Right hindlimb (tissue), 1 donor: ENCODE data around the gene TMCO4.
A peak's percentile ranks its signal among the peaks of the same experiment; 100 is the strongest.

ENCODE experiments used
- DNase-seq: peaks from one replicate; pipeline ENCODE4 v3.0.0-alpha.2; 2018

TMCO4 gene

GRCh38 chr1:19680644-19681043 is 119.1 kb downstream of the TMCO4 start:
- no peak for DNase-seq

DNA sequence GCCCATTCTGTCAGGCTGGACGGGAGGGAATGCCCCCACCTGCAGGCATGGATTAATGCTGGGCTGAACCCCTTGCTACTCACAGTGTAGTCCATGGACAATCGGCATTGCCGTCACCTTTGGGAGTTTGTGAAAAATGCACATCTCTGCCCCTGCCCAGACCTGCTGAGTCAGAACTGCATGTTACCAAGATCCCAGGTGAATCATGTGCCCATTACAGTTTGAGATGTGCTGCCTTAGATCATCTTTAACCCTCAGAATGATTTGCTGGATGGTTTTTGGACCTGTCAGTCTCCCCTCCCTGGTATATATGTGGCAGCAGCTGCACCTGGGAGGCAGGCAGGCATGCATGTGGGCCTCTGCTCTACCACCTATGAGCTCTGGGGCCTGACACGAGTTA is 120.0 kb downstream of the TMCO4 start:
- no peak for DNase-seq

DNA sequence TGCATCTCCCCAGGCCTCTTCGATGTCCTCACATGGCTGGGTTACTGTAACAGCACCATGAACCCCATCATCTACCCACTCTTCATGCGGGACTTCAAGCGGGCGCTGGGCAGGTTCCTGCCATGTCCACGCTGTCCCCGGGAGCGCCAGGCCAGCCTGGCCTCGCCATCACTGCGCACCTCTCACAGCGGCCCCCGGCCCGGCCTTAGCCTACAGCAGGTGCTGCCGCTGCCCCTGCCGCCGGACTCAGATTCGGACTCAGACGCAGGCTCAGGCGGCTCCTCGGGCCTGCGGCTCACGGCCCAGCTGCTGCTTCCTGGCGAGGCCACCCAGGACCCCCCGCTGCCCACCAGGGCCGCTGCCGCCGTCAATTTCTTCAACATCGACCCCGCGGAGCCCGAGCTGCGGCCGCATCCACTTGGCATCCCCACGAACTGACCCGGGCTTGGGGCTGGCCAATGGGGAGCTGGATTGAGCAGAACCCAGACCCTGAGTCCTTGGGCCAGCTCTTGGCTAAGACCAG is 120.7 kb downstream of the TMCO4 start:
- no peak for DNase-seq

DNA sequence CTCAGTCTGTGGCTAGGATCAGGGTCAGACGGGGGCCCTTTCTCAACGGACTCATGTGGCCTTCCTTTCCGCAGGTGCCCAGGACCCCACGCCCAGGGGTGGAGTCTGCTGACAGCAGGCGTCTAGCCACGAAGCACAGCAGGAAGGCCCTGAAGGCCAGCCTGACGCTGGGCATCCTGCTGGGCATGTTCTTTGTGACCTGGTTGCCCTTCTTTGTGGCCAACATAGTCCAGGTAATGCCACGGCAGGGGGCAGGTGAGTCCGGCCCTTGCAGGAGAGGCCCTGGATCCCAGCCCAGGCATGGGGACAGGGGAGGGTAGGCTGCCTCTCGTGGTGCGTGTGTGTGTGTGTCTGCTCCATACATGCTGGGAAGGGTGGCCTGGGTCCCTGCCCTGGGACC is 121.2 kb downstream of the TMCO4 start:
- DNase-seq, result no peak

- DNase-seq, result peak; percentile 78
Measured at GRCh38 chr1:19676438-19676922, 123.2 kb downstream of the TMCO4 start.

DNA sequence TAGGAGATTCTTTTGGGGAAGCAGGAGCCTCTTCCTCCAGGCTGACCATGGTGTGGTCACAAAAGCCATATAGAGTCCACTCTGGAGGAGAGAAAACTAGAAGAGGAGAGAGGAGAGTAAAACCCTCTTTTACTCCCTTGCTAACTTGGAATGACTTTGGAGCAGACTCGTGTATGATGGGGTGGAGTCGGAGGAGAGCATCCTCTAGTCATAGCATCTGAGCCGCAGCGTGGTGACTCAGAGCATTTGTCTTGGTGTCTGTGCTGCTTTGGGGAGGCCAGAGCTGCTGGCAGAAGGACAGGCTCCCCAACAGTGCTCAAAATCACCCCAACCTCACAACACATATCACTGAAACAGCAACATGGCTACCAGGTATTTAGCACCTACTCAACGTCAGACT is 123.9 kb downstream of the TMCO4 start:
- DNase-seq, result no peak

DNA sequence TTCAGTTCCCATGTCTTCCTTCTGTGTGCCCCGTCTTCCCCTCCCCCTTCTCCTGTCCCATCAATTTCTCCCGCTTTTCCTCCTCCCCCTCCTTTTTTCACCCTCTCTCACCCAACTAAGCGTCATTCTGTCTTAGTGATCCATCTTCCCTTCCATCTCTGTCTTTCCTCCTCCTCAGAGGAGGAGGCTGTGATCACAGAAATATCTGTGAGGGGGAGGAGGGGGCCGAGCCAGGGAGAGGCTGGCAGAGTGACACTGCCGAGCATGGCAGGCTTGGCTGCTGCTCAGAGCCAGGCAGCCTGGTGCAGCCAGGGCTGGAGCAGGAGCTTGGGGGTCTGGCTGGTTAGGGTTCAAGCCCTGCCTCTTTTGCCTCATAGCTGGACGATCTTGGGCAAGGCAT is 127.5 kb downstream of the TMCO4 start:
- DNase-seq, result no peak

DNA sequence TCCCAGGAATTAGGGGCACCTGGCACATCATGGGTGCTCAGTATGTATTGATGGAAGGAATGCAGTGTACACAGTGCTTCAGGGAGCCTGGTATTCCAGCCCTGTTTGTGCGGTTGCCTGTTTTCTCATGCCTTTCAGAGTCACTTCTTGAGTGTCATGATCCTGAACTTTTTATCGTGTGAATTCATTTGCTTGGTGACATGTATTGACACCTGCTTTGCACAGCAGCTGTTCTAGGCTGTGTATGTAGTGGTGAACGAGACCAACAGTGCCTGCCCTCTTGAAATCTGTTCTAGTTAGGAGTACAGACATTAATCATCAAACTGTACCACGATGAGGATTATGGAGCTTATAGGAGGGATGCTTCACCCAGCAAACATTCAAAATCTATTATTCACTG is 128.9 kb downstream of the TMCO4 start:
- no peak for DNase-seq

GRCh38 chr1:19668888-19669287 is 130.8 kb downstream of the TMCO4 start:
- DNase-seq, result no peak

DNA sequence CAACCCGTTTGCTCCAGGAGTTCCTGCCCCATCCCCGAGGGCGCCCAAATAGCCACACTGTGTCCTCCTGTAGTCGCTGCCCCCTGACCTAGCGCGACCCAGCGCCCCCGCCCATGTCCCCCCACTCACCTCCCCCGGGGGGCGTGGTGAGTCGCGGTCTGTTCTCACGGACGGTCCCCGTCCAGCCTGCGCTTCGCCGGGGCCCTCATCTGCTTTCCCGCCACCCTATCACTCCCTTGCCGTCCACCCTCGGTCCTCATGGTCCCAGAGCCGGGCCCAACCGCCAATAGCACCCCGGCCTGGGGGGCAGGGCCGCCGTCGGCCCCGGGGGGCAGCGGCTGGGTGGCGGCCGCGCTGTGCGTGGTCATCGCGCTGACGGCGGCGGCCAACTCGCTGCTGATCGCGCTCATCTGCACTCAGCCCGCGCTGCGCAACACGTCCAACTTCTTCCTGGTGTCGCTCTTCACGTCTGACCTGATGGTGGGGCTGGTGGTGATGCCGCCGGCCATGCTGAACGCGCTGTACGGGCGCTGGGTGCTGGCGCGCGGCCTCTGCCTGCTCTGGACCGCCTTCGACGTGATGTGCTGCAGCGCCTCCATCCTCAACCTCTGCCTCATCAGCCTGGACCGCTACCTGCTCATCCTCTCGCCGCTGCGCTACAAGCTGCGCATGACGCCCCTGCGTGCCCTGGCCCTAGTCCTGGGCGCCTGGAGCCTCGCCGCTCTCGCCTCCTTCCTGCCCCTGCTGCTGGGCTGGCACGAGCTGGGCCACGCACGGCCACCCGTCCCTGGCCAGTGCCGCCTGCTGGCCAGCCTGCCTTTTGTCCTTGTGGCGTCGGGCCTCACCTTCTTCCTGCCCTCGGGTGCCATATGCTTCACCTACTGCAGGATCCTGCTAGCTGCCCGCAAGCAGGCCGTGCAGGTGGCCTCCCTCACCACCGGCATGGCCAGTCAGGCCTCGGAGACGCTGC is 133.9 kb downstream of the TMCO4 start:
- DNase-seq, result no peak

DNA sequence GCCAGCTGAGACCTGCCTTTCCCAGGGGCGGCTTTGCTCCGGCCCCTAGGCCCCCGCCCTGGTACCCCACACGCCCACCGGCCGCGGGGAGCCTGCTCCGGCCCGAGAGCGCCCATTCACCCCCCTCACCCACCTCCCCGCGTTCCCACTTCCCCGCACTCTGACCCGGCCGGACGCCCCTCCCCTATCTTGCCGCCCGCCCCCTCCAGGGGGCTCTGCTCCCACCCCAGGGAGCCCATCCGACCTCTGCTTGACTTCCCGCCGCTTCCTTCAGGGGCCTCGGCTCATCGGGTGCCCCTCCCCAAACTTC is 134.6 kb downstream of the TMCO4 start:
- no peak for DNase-seq

DNA sequence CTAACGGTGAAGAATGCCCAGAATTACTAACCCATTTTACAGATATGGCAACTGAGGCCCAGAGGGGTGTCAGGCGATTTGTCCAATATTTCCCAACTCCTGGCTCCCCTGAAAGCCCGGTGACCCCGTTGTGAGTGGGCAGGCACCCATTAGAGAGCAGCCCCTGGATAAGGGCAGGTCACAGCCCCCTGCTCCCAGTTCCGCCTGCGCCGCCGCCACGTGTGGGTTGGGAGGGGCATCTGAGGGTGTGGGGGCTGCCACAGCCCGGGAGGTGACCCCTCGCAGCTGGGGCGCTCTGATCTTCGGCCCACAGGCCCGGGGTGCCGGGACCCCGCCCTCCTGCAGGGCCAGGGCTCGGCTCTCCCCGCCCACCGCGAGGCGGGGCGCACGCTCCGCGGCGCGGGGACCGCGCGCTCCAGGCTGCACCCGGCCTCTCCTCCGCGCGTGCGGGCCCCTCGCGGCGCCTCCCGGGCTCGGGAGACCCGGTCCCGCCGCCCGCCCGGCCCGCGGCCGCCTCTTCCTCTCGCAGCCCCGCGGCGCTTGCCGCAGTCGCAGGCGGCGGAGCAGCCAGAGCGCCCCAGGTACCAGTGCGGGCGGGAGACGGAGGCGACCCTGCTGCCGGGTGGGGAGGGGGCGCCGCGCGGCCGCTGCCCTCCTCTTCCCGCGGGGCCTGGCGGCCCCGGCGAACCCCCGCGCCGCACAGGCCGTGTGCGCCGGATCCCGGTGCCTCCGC is 135.1 kb downstream of the TMCO4 start, which contains the start of gene HTR6:
HTR6 (plus strand) TSS at position 423 of the 733 bp plus-strand sequence. CDS start 879 bp downstream, outside the sequence.
- DNase-seq, result no peak

GRCh38 chr1:19662313-19662712 is 137.4 kb downstream of the TMCO4 start:
- no peak for DNase-seq

DNA sequence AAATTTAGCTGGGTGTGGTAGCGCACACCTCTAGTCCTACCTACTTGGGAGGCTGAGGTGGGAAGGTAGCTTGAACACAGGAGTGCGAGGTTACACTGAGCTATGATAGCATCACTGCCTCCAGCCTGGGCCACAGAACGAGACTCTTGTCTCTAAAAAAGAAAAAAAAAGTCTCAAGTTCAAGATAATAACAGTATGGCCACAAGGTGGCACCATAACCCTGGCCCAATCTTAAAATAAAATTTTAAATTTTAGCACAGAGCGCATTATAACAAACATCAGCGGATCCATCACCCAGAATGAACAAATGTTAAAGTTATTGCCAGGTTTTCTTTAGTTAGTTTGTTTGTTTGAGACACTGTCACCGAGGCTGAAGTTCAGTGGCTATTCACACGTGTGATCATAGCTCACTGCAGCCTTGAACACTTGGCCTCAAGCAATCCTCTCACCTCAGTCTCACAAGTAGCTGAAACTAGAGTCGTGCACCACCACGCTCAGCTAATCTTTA is 137.9 kb downstream of the TMCO4 start:
- DNase-seq, result no peak

DNA sequence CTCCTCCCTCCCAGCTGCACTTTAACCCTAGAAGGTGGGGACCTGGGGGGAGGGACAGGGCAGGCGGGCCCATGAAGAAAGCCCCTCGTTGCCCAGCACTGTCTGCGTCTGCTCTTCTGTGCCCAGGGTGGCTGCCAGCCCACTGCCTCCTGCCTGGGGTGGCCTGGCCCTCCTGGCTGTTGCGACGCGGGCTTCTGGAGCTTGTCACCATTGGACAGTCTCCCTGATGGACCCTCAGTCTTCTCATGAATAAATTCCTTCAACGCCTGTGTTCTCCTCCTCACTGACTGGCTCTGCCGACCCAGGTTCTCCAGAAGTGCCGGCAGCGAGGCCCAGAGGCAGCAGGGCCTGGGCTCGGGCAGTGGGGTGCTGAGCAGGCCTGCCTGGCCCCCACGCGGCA is 141.5 kb downstream of the TMCO4 start:
- DNase-seq, result no peak

DNA sequence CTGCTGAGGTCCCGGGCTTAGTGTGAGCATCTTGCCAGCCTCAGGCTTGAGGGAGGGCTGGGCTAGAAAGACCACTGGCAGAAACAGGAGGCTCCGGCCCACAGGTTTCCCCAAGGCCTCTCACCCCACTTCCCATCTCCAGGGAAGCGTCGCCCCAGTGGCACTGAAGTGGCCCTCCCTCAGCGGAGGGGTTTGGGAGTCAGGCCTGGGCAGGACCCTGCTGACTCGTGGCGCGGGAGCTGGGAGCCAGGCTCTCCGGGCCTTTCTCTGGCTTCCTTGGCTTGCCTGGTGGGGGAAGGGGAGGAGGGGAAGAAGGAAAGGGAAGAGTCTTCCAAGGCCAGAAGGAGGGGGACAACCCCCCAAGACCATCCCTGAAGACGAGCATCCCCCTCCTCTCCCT is 142.2 kb downstream of the TMCO4 start:
- no peak for DNase-seq

- no peak for DNase-seq
Measured at GRCh38 chr1:19656780-19657466, 142.8 kb downstream of the TMCO4 start.

GRCh38 chr1:19656134-19656779 is 143.5 kb downstream of the TMCO4 start:
- no peak for DNase-seq

DNA sequence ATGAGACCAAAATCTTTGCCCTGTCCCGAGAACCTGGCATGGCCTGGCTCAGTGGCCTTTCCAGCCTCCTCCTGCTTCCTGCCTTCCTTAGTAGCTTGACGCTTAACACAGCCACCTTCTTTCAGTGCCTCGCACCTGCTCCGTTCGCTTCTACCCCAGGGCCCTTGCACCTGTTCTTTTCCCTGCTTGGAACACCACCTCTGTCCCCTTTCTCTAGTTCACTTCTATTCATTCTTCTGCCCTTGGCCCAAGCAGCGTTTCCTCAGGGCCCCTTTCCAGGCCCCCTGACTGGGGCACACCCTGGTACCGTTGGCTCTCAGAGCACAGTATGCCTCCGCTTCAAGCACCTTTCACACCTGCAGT is 144.0 kb downstream of the TMCO4 start:
- DNase-seq, result no peak

DNA sequence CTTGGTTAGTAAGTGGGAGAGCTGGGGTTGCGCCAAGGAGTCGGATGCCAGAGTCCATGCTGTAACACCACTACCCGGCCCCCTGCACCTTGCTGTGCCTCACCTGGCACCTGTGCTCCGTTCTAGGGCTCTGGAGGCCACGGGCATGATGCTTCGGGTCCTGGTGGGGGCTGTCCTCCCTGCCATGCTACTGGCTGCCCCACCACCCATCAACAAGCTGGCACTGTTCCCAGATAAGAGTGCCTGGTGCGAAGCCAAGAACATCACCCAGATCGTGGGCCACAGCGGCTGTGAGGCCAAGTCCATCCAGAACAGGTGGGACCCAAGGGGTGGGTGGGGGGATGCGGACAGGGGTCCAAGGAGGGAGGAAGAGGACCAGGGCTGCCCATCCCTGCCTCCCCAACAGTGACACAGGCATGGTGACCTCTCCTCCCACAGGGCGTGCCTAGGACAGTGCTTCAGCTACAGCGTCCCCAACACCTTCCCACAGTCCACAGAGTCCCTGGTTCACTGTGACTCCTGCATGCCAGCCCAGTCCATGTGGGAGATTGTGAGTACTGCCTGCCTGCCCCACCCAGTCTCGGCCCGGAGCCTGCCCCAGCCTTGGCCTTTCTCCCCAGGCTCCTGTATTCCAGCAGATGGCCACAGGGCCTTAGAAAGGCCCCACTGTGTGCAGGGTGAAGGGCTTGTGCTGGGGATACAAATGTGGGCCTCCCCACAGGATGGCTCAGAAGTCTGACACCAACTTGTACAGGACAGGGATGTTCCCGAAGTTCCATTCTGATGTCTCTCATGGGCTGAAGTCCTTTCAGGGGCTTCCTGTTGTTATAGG is 144.6 kb downstream of the TMCO4 start:
- no peak for DNase-seq

GRCh38 chr1:19654386-19654785 is 145.3 kb downstream of the TMCO4 start:
- DNase-seq, result no peak
